Measurements from ENCODE around the gene TIGIT.

TIGIT gene

DNA sequence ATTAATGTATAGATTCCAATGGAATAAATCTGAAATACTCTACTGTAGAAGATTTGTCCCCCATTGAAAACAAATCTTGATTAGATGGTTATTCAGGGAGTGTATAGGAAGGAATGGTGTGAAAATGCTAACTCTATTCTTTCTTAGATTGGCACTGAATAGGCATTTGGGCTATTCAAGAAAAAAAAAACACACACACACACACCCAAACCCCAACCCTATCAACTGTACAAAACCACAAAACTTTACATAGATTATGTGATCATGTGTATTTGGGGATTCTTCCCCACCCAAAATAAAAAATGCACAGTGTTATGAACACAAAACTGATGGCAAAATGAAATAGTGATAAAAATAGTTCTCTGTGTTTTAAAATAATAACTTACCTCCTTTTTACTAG is 61.8 kb downstream of the TIGIT start:
- DNase-seq (ENCODE audit: low read depth), result no peak
- H3K4me3 ChIP-seq (ENCODE audit: low read depth, low read length), result no peak overlapping the region
- in situ Hi-C loops (cut with HindIII; ENCODE audit: low sequenced_read_pairs), result no loop called here
- TF ChIP-seq, protein P1, sequence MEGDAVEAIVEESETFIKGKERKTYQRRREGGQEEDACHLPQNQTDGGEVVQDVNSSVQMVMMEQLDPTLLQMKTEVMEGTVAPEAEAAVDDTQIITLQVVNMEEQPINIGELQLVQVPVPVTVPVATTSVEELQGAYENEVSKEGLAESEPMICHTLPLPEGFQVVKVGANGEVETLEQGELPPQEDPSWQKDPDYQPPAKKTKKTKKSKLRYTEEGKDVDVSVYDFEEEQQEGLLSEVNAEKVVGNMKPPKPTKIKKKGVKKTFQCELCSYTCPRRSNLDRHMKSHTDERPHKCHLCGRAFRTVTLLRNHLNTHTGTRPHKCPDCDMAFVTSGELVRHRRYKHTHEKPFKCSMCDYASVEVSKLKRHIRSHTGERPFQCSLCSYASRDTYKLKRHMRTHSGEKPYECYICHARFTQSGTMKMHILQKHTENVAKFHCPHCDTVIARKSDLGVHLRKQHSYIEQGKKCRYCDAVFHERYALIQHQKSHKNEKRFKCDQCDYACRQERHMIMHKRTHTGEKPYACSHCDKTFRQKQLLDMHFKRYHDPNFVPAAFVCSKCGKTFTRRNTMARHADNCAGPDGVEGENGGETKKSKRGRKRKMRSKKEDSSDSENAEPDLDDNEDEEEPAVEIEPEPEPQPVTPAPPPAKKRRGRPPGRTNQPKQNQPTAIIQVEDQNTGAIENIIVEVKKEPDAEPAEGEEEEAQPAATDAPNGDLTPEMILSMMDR (IDR thresholded peaks at IDR 0.05; ENCODE audit: low read depth, low read length, missing control alignments), result no peak

DNA sequence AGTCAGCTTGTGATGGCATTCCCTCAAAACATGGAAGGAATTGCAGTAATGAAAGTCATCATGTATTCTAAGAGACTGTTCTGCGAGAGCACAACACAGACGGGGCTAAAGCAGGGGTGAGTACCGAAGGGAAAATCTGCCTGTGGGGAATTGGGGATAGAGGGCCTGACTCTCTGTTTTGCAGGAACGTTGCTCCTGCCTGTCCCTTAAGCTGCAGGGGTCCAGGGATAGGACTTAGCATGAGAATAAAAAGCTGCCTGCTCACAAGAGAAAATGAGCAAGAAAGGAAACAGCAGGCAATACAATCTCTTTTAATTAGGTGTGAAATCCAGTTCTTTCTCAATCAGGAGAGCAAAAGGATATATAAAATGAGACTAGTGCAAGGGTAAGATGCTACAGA is 62.2 kb downstream of the TIGIT start:
- in situ Hi-C loops (cut with HindIII; ENCODE audit: low sequenced_read_pairs), result no loop called here
- DNase-seq (ENCODE audit: low read depth), result no peak
- H3K4me3 ChIP-seq (ENCODE audit: low read depth, low read length), result no peak overlapping the region
- TF ChIP-seq, protein P1 (IDR thresholded peaks at IDR 0.05; ENCODE audit: low read depth, low read length, missing control alignments), result no peak

DNA sequence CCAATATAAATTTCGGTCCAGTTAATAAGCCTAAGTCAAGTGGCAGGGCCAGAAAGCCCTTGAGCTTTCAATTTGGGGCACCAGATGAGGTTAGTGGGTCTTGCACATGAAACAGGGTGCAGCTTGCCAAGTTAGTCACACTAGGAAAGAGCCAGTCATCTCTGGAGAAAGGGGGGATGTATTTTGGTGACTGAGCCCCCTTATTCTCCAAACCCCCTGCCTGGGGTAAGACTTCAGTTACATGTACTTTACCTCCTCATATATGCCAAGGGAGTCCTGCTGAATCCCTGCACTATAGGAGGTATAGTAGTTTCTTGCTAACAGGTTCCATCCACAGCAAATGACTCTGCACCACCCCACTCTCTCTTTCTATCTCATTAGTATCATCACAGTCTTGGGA is 62.7 kb downstream of the TIGIT start:
- H3K4me3 ChIP-seq (ENCODE audit: low read depth, low read length), result no peak overlapping the region
- TF ChIP-seq, protein P1 (IDR thresholded peaks at IDR 0.05; ENCODE audit: low read depth, low read length, missing control alignments), result no peak
- in situ Hi-C loops (cut with HindIII; ENCODE audit: low sequenced_read_pairs), result no loop called here
- DNase-seq (ENCODE audit: low read depth), result no peak

All from astrocyte of the cerebellum (primary cell).